Amniotic epithelial cell (primary cell): ENCODE data around the gene ARF1.

Source experiments
- DNase-seq: peaks from one replicate; pipeline ENCODE4 v3.0.0-alpha.2; 2010; ENCODE audit warnings: low read depth

Gene ARF1

GRCh38 chr1:228050571-228051231 is 31.8 kb upstream of the ARF1 start:
- DNase-seq = no peak

- no peak for DNase-seq
Observed at GRCh38 chr1:228058172-228058948, 24.1 kb upstream of the ARF1 start.

GRCh38 chr1:228058949-228059633 is 23.4 kb upstream of the ARF1 start:
- no peak for DNase-seq

GRCh38 chr1:228059634-228060457 is 22.7 kb upstream of the ARF1 start:
- no peak for DNase-seq

- no peak for DNase-seq
Observed at GRCh38 chr1:228060458-228061190, 21.9 kb upstream of the ARF1 start.

GRCh38 chr1:228061411-228062084 is 21.0 kb upstream of the ARF1 start:
- no peak for DNase-seq

GRCh38 chr1:228062085-228062791 is 20.3 kb upstream of the ARF1 start:
- DNase-seq = no peak

GRCh38 chr1:228062812-228063211 is 19.7 kb upstream of the ARF1 start:
- DNase-seq = no peak

GRCh38 chr1:228063251-228064191 is 19.0 kb upstream of the ARF1 start:
- no peak for DNase-seq

- no peak for DNase-seq
Observed at GRCh38 chr1:228064296-228064695, 18.2 kb upstream of the ARF1 start.

GRCh38 chr1:228064741-228065542 is 17.6 kb upstream of the ARF1 start:
- DNase-seq = no peak

- DNase-seq = no peak
Observed at GRCh38 chr1:228065543-228066347, 16.8 kb upstream of the ARF1 start.

- no peak for DNase-seq
Observed at GRCh38 chr1:228066416-228066815, 16.1 kb upstream of the ARF1 start.

- DNase-seq = no peak
Observed at GRCh38 chr1:228066891-228067654, 15.4 kb upstream of the ARF1 start.

GRCh38 chr1:228068359-228068758 is 14.1 kb upstream of the ARF1 start:
- DNase-seq = no peak

GRCh38 chr1:228070173-228070572 is 12.3 kb upstream of the ARF1 start:
- no peak for DNase-seq

GRCh38 chr1:228070851-228071250 is 11.7 kb upstream of the ARF1 start:
- DNase-seq = no peak
